HG03439 (cell line): Measurements from ENCODE around the gene PSMA5.

Source experiments
- ATAC-seq: cut with Tn5 transposase; IDR thresholded peaks from one replicate; pipeline ENCODE4 v1.9.1; 2021; ENCODE audit warnings: mild to moderate bottlenecking, moderate library complexity; ENCODE audit not compliant: unreplicated experiment

The PSMA5 gene

GRCh38 chr1:109370712-109371340, 55.4 kb downstream of the PSMA5 start:
- ATAC-seq: no peak

- no peak for ATAC-seq
These were observed 57.0 kb downstream of the PSMA5 start for GRCh38 chr1:109369167-109369746.

GRCh38 chr1:109368464-109368863, 57.8 kb downstream of the PSMA5 start:
- no peak for ATAC-seq

GRCh38 chr1:109367626-109368025, 58.6 kb downstream of the PSMA5 start:
- ATAC-seq: no peak

- no peak for ATAC-seq
These were observed 60.5 kb downstream of the PSMA5 start for GRCh38 chr1:109365642-109366204.

- ATAC-seq: no peak
These were observed 64.6 kb downstream of the PSMA5 start for GRCh38 chr1:109361649-109362048.

- ATAC-seq: no peak
These were observed 65.2 kb downstream of the PSMA5 start for GRCh38 chr1:109361069-109361468.

GRCh38 chr1:109357616-109358015, 68.6 kb downstream of the PSMA5 start:
- ATAC-seq: no peak

- ATAC-seq: no peak
These were observed 69.3 kb downstream of the PSMA5 start for GRCh38 chr1:109356915-109357314.

GRCh38 chr1:109356505-109356904, 69.7 kb downstream of the PSMA5 start:
- ATAC-seq: no peak

GRCh38 chr1:109354929-109355328, 71.3 kb downstream of the PSMA5 start:
- ATAC-seq: no peak

- ATAC-seq: no peak
These were observed 74.8 kb downstream of the PSMA5 start for GRCh38 chr1:109351457-109351856.

- ATAC-seq: no peak
These were observed 75.6 kb downstream of the PSMA5 start for GRCh38 chr1:109350655-109351054.

GRCh38 chr1:109350182-109350581, 76.1 kb downstream of the PSMA5 start:
- no peak for ATAC-seq
